Esophagus (tissue), 2 donors: ENCODE measurements around the gene ZNF77. TPM values are rescaled to one million over a fixed set of nuclear protein-coding genes. Genes with fewer than 3 reads are reported as not detected.
A peak's percentile ranks its signal among the peaks of the same experiment; 100 is the strongest.
"Not testable (repeated sequence)": the region's sequence is repeated elsewhere in the genome, so short reads cannot be mapped to it uniquely, and the experiment has no call there.

Experiments
- H3K27ac ChIP-seq, 2 donors: one replicate each; pipeline ENCODE4 v1.5.1; 2013; ENCODE audit warnings: low read depth in 2 of 2, mild to moderate bottlenecking in 2 of 2, inconsistent platforms in 1 of 2, low read length in 1 of 2, moderate library complexity in 1 of 2
- H3K27me3 ChIP-seq, 2 donors: one replicate each; pipeline ENCODE4 v1.6.1; 2013; ENCODE audit warnings: low read length in 2 of 2, control low read depth in 1 of 2, mild to moderate bottlenecking in 1 of 2; ENCODE audit not compliant: insufficient read depth in 2 of 2, control insufficient read depth in 1 of 2
- H3K36me3 ChIP-seq, 2 donors: one replicate each; pipeline ENCODE4 v1.6.1; 2013; ENCODE audit warnings: low read length in 1 of 2; ENCODE audit not compliant: control insufficient read depth in 2 of 2, insufficient read depth in 2 of 2
- H3K4me1 ChIP-seq, 2 donors: one replicate each; pipeline ENCODE4 v1.6.1; 2013; ENCODE audit warnings: low read length in 1 of 2; ENCODE audit not compliant: control insufficient read depth in 2 of 2, insufficient read depth in 2 of 2
- H3K4me3 ChIP-seq, 2 donors: one replicate each; pipeline ENCODE4 v1.5.1; 2013; ENCODE audit warnings: low read length in 2 of 2, mild to moderate bottlenecking in 2 of 2, low read depth in 1 of 2, moderate library complexity in 1 of 2
- H3K9me3 ChIP-seq, 2 donors: one replicate each; pipeline ENCODE4 v1.6.1; 2013; ENCODE audit warnings: mild to moderate bottlenecking in 2 of 2, low read depth in 1 of 2, low read length in 1 of 2, moderate library complexity in 1 of 2; ENCODE audit not compliant: control insufficient read depth in 2 of 2, insufficient read depth in 1 of 2
- WGBS, 2 donors: extraction: QIAGEN DNeasy Blood & Tissue Kit; methylation state at CpG; one replicate each; pipeline ENCODE4 v1.1.7; 2013; 5-methylcytosine and 5-hydroxymethylcytosine counted together
- polyA plus RNA-seq, 2 donors: library from polyadenylated mRNA; stranded (reverse); fragments of 200-250 nt; gene quantifications; one replicate each; pipeline ENCODE4 v1.2.3, GENCODE V29; 2013
- donor health status: healthy with polysubstance abuse.
- donor health status: Bipolar disorder and iron deficiency.

Gene ZNF77
- polyA plus RNA-seq, 2 donors, result 2.6 TPM

GRCh38 chr19:2974342-2975041, 29.7 kb upstream of the ZNF77 start:
- Histone ChIP-seq H3K27me3 (no peaks in the 10 kb centered on the region), H3K36me3 (no peaks in the 10 kb centered on the region), H3K27ac (no peak overlapping the region), H3K4me3 (no peak overlapping the region), H3K9me3 (no peaks in the 10 kb centered on the region), H3K4me1 (peaks cover 0 to 4% of the 10 kb centered on the region in 2 donors)
- 28 to 37% methylated on average over 13 to 14 of the region's 14 CpGs for WGBS, 2 donors

GRCh38 chr19:2973229-2973628, 28.5 kb upstream of the ZNF77 start:
- WGBS, 2 donors, result 59 to 68% methylated on average over 8 of the region's 8 CpGs
- H3K4me1 ChIP-seq, result peaks cover 0 to 4% of the 10 kb centered on the region in 2 donors

GRCh38 chr19:2970201-2970835, 25.5 kb upstream of the ZNF77 start:
- WGBS, 2 donors, result 74 to 82% methylated on average over 9 of the region's 9 CpGs
- Histone ChIP-seq H3K4me3 (no peak overlapping the region), H3K9me3 (no peaks in the 10 kb centered on the region), H3K27ac (peak overlapping the region; percentile 14 to 22), H3K36me3 (no peaks in the 10 kb centered on the region), H3K27me3 (no peaks in the 10 kb centered on the region), H3K4me1 (no peaks in the 10 kb centered on the region)

More at GRCh38 chr19:2973229-2973628, 28.5 kb upstream of the ZNF77 start:
- Histone ChIP-seq H3K36me3 (no peaks in the 10 kb centered on the region), H3K9me3 (no peaks in the 10 kb centered on the region), H3K27me3 (no peaks in the 10 kb centered on the region), H3K4me3 (no peak overlapping the region), H3K27ac (peak overlapping the region in 1 of 2 donors; percentile 10)

- Histone ChIP-seq H3K36me3 (no peaks in the 10 kb centered on the region), H3K27ac (peak overlapping the region; percentile 4 to 24), H3K9me3 (no peaks in the 10 kb centered on the region), H3K4me1 (no peaks in the 10 kb centered on the region), H3K27me3 (no peaks in the 10 kb centered on the region), H3K4me3 (no peak overlapping the region)
- WGBS, 2 donors, result 21 to 25% methylated on average over 5 of the region's 5 CpGs
Observed at GRCh38 chr19:2969104-2969504, 24.3 kb upstream of the ZNF77 start.

- Histone ChIP-seq H3K27me3 (no peaks in the 10 kb centered on the region), H3K36me3 (no peaks in the 10 kb centered on the region), H3K4me3 (no peak overlapping the region), H3K4me1 (no peaks in the 10 kb centered on the region), H3K27ac (no peak overlapping the region), H3K9me3 (no peaks in the 10 kb centered on the region)
- WGBS, 2 donors, result 74 to 75% methylated on average over 8 of the region's 8 CpGs
Observed at GRCh38 chr19:2967972-2968371, 23.2 kb upstream of the ZNF77 start.

GRCh38 chr19:2964874-2965273, 20.1 kb upstream of the ZNF77 start:
- Histone ChIP-seq H3K27ac (no peak overlapping the region), H3K4me1 (no peaks in the 10 kb centered on the region), H3K36me3 (no peaks in the 10 kb centered on the region), H3K9me3 (no peaks in the 10 kb centered on the region), H3K4me3 (no peak overlapping the region), H3K27me3 (no peaks in the 10 kb centered on the region)
- 93 to 97% methylated on average over 5 of the region's 5 CpGs for WGBS, 2 donors

GRCh38 chr19:2963631-2964030, 18.9 kb upstream of the ZNF77 start:
- not testable (repeated sequence) for H3K4me3 ChIP-seq, H3K27ac ChIP-seq, H3K4me1 ChIP-seq, H3K36me3 ChIP-seq, H3K27me3 ChIP-seq, H3K9me3 ChIP-seq
- WGBS, 2 donors, result 84 to 85% methylated on average over 12 of the region's 12 CpGs

- no peaks in the 10 kb centered on the region for H3K36me3 ChIP-seq
Observed at GRCh38 chr19:2963122-2963521, 18.4 kb upstream of the ZNF77 start.

GRCh38 chr19:2962018-2962670, 17.4 kb upstream of the ZNF77 start:
- Histone ChIP-seq H3K27ac (no peak overlapping the region), H3K27me3 (no peaks in the 10 kb centered on the region), H3K9me3 (no peaks in the 10 kb centered on the region), H3K4me3 (no peak overlapping the region), H3K36me3 (no peaks in the 10 kb centered on the region), H3K4me1 (no peaks in the 10 kb centered on the region)
- 30 to 38% methylated on average over 17 of the region's 17 CpGs for WGBS, 2 donors

More at GRCh38 chr19:2963122-2963521, 18.4 kb upstream of the ZNF77 start:
- H3K4me3 ChIP-seq, result no peak overlapping the region
- H3K9me3 ChIP-seq, result no peaks in the 10 kb centered on the region
- H3K4me1 ChIP-seq, result no peaks in the 10 kb centered on the region
- H3K27ac ChIP-seq, result no peak overlapping the region
- WGBS, 2 donors, result 93 to 94% methylated on average over 5 of the region's 5 CpGs
- no peaks in the 10 kb centered on the region for H3K27me3 ChIP-seq
